ENCODE measurements around the gene ASTN2.
"Not testable (repeated sequence)": the region's sequence is repeated elsewhere in the genome, so short reads cannot be mapped to it uniquely, and the experiment has no call there.

The ASTN2 gene

GRCh38 chr9:116475201-116475600 lies 939.7 kb downstream of the ASTN2 start:
- DNase-seq, result peak in 1 of 2 donors; percentile 41

- no peak for DNase-seq
Observed at GRCh38 chr9:116471944-116472506, 942.8 kb downstream of the ASTN2 start.

- no peak for DNase-seq
Observed at GRCh38 chr9:116471093-116471906, 943.6 kb downstream of the ASTN2 start.

GRCh38 chr9:116468793-116469527 lies 945.9 kb downstream of the ASTN2 start:
- no peak for DNase-seq

GRCh38 chr9:116468369-116468768 lies 946.5 kb downstream of the ASTN2 start:
- no peak for DNase-seq

GRCh38 chr9:116467740-116468351 lies 947.0 kb downstream of the ASTN2 start:
- no peak for DNase-seq

- DNase-seq, result no peak
Observed at GRCh38 chr9:116466271-116467235, 948.3 kb downstream of the ASTN2 start.

GRCh38 chr9:116465576-116466270 lies 949.1 kb downstream of the ASTN2 start:
- no peak for DNase-seq

- DNase-seq, result no peak
Observed at GRCh38 chr9:116464987-116465571, 949.8 kb downstream of the ASTN2 start.

GRCh38 chr9:116464423-116464822 lies 950.4 kb downstream of the ASTN2 start:
- DNase-seq, result no peak

GRCh38 chr9:116461632-116462031 lies 953.2 kb downstream of the ASTN2 start:
- no peak for DNase-seq

- DNase-seq, result no peak
Observed at GRCh38 chr9:116460026-116460425, 954.8 kb downstream of the ASTN2 start.

GRCh38 chr9:116459576-116459975 lies 955.3 kb downstream of the ASTN2 start:
- DNase-seq, result no peak

- no peak for DNase-seq
Observed at GRCh38 chr9:116456490-116457088, 958.3 kb downstream of the ASTN2 start.

GRCh38 chr9:116454539-116454938 lies 960.3 kb downstream of the ASTN2 start:
- DNase-seq, result not testable (repeated sequence)

- no peak for DNase-seq
Observed at GRCh38 chr9:116453785-116454184, 961.1 kb downstream of the ASTN2 start.

- peak in 1 of 2 donors; percentile 13 for DNase-seq
Observed at GRCh38 chr9:116452634-116453033, 962.2 kb downstream of the ASTN2 start.

GRCh38 chr9:116452227-116452626 lies 962.6 kb downstream of the ASTN2 start:
- no peak for DNase-seq

GRCh38 chr9:116451500-116452115 lies 963.2 kb downstream of the ASTN2 start:
- DNase-seq, result no peak
